ENCODE data around the gene CNTNAP2. TPM values are rescaled to one million over a fixed set of nuclear protein-coding genes. Genes with fewer than 3 reads are reported as not detected.

CNTNAP2 gene
- total and polyA plus RNA-seq, 2 of the 8 experiments (the other 6 are each of a cell fraction or from before 2014, with no cell fraction given): 27.9 to 71.0 TPM

GRCh38 chr7:148434887-148435286 lies 2318.3 kb downstream of the CNTNAP2 start:
- no peak overlapping the region for H3K4me3 ChIP-seq (ENCODE audit: extremely low read depth in 1 of 4, insufficient read depth in 2 of 4, low read depth in 3 of 4, low read length in 4 of 4)
- H3K56ac ChIP-seq (replicated peaks; ENCODE audit: insufficient read length, low read depth, low read length): no peak overlapping the region
- ChIA-PET CTCF (ENCODE audit: partially characterized antibody) (no interaction called here), POLR2A (ENCODE audit: partially characterized antibody) (no interaction called here)
- no peak overlapping the region for H2BK12ac ChIP-seq (ENCODE audit: low read depth, low read length)
- H3K79me1 ChIP-seq (ENCODE audit: low read depth, low read length): no peaks in the 10 kb centered on the region
- H3K9me3 ChIP-seq (ENCODE audit: insufficient read depth in 2 of 2, low read depth in 1 of 2, low read length in 1 of 2): no peaks in the 10 kb centered on the region
- H3K14ac ChIP-seq (ENCODE audit: insufficient read length): no peak overlapping the region
- no peaks in the 10 kb centered on the region for H3K27me3 ChIP-seq (replicated peaks in 1 of 4; ENCODE audit: control insufficient read depth in 3 of 4, extremely low read depth in 1 of 4, insufficient read depth in 3 of 4, low read length in 3 of 4)
- H3K79me2 ChIP-seq (ENCODE audit: control insufficient read depth in 1 of 2, insufficient read depth in 2 of 2, low read length in 2 of 2): no peaks in the 10 kb centered on the region
- H4K5ac ChIP-seq (ENCODE audit: insufficient read length, low read depth, low read length): no peak overlapping the region
- no peaks in the 10 kb centered on the region for H3K23me2 ChIP-seq (ENCODE audit: low read depth, low read length)
- no peak overlapping the region for H3K9ac ChIP-seq (replicated peaks in 1 of 4; ENCODE audit: extremely low read depth in 1 of 4, low read depth in 3 of 4, low read length in 3 of 4)
- DNase-seq (ENCODE audit: low read depth in 1 of 2, low spot score in 2 of 2) (no peak), FAIRE-seq (no peak)
- no peak overlapping the region for H2AFZ ChIP-seq (ENCODE audit: low read length)
- H2BK15ac ChIP-seq (ENCODE audit: low read length): no peak overlapping the region
- H4K91ac ChIP-seq (replicated peaks; ENCODE audit: insufficient read length, low read length): no peak overlapping the region
- H2BK5ac ChIP-seq (ENCODE audit: low read depth, low read length): no peak overlapping the region
- WGBS, 2 experiments (ENCODE audit: extremely low coverage in 1 of 2, insufficient coverage in 1 of 2, insufficient read length in 1 of 2, insufficient replicate concordance in 2 of 2, low coverage in 1 of 2, low lambda C conversion rate in 2 of 2, missing lambda C conversion rate in 1 of 2): 92% methylated on average over 2 of the region's 2 CpGs; no CpG with 5 or more reads in 1 of the 2 experiments
- no peak overlapping the region for H3K27ac ChIP-seq (ENCODE audit: low read depth, low read length)
- no peaks in the 10 kb centered on the region for H3K36me3 ChIP-seq (ENCODE audit: control insufficient read depth in 2 of 4, insufficient read depth in 4 of 4, low read length in 3 of 4)
- H2BK120ac ChIP-seq (replicated peaks; ENCODE audit: low read depth, low read length): no peak overlapping the region
- no peak overlapping the region for H3K4ac ChIP-seq (replicated peaks; ENCODE audit: insufficient read length, low read depth, low read length)
- H3K18ac ChIP-seq (ENCODE audit: extremely low read depth, low read length): no peak overlapping the region
- H2AK5ac ChIP-seq (ENCODE audit: low read depth, low read length): no peak overlapping the region
- H3K4me2 ChIP-seq (ENCODE audit: insufficient read depth in 1 of 2, low read depth in 2 of 2, low read length in 2 of 2): no peak overlapping the region
- H3K4me1 ChIP-seq (replicated peaks in 1 of 4; ENCODE audit: control insufficient read depth in 3 of 4, insufficient read depth in 4 of 4, low read length in 3 of 4): no peaks in the 10 kb centered on the region; a peak in 1 of 7 replicates
- H4K8ac ChIP-seq (ENCODE audit: extremely low read depth, insufficient read depth, low read length): no peak overlapping the region
- no peak overlapping the region for H3K23ac ChIP-seq (ENCODE audit: insufficient read length)
- H2BK20ac ChIP-seq (ENCODE audit: low read length): no peak overlapping the region
- TF ChIP-seq POLR2A (IDR thresholded peaks at IDR 0.05; ENCODE audit: control extremely low read depth in 1 of 2, low read depth in 2 of 2, low read length in 2 of 2) (no peak), EP300 (IDR thresholded peaks at IDR 0.05; ENCODE audit: borderline replicate concordance in 1 of 2, low read depth in 2 of 2, low read length in 2 of 2) (no peak), KDM4A (IDR thresholded peaks at IDR 0.05; ENCODE audit: low read depth, low read length, severe bottlenecking) (no peak), SIN3A (conservative IDR thresholded peaks at IDR 0.05 in 1 of 2, IDR thresholded peaks at IDR 0.05 in 1 of 2; ENCODE audit: low read depth in 1 of 2, low read length in 2 of 2) (no peak)
- no peaks in the 10 kb centered on the region for H4K20me1 ChIP-seq (replicated peaks in 1 of 2; ENCODE audit: control insufficient read depth in 1 of 2, insufficient read depth in 2 of 2, low read length in 2 of 2)
